WERI-Rb-1 (cell line): ENCODE measurements around the gene STEAP3.

ENCODE experiments used
- DNase-seq: peaks from one replicate; pipeline ENCODE4 v3.0.0-alpha.2; 2020
- H3K27ac ChIP-seq: fragments of 250-450 bp; sonication (Bioruptor Pico); 2 replicates; pipeline ENCODE4 v1.5.1; 2020; ENCODE audit warnings: mild to moderate bottlenecking, moderate library complexity
- H3K27me3 ChIP-seq: fragments of 250-450 bp; sonication (Bioruptor Pico); 2 replicates; pipeline ENCODE4 v1.5.1; 2021; ENCODE audit warnings: mild to moderate bottlenecking, low read depth, moderate library complexity; ENCODE audit not compliant: insufficient read depth, severe bottlenecking
- H3K36me3 ChIP-seq: fragments of 250-450 bp; sonication (Bioruptor Pico); 2 replicates; pipeline ENCODE4 v1.5.1; 2020; ENCODE audit warnings: mild to moderate bottlenecking, moderate library complexity
- H3K4me3 ChIP-seq: 2 replicates; pipeline ENCODE4 v1.5.1; 2011; ENCODE audit warnings: low read depth, mild to moderate bottlenecking, control low read depth, low read length
- H3K9me3 ChIP-seq: fragments of 250-450 bp; sonication (Bioruptor Pico); 2 replicates; pipeline ENCODE4 v1.5.1; 2021; ENCODE audit warnings: mild to moderate bottlenecking, moderate library complexity; ENCODE audit not compliant: severe bottlenecking
- CTCF ChIP-seq: IDR thresholded peaks from 2 replicates; pipeline ENCODE4 v1.5.1; 2011; ENCODE audit warnings: low read depth, mild to moderate bottlenecking, control low read depth, inconsistent platforms, low read length

Gene STEAP3

GRCh38 chr2:119228964-119229363 lies 5.3 kb downstream of the STEAP3 start:
- no peaks in the 10 kb centered on the region for H3K36me3 ChIP-seq
- H3K4me3 ChIP-seq, result no peak overlapping the region
- no peak for TF ChIP-seq CTCF
- no peak overlapping the region for H3K27ac ChIP-seq
- no peak for DNase-seq
- no peaks in the 10 kb centered on the region for H3K9me3 ChIP-seq
- no peaks in the 10 kb centered on the region for H3K27me3 ChIP-seq

GRCh38 chr2:119229716-119230115 lies 6.1 kb downstream of the STEAP3 start:
- TF ChIP-seq CTCF, result no peak
- Histone ChIP-seq H3K9me3 (no peaks in the 10 kb centered on the region), H3K4me3 (no peak overlapping the region), H3K36me3 (no peaks in the 10 kb centered on the region), H3K27ac (no peak overlapping the region), H3K27me3 (no peaks in the 10 kb centered on the region)
- DNase-seq, result no peak

GRCh38 chr2:119230219-119231185 lies 6.9 kb downstream of the STEAP3 start:
- TF ChIP-seq CTCF, result no peak
- Histone ChIP-seq H3K4me3 (no peak overlapping the region), H3K27ac (no peak overlapping the region), H3K36me3 (no peaks in the 10 kb centered on the region), H3K27me3 (no peaks in the 10 kb centered on the region), H3K9me3 (no peaks in the 10 kb centered on the region)
- no peak for DNase-seq

GRCh38 chr2:119231975-119232665 lies 8.5 kb downstream of the STEAP3 start:
- Histone ChIP-seq H3K27me3 (no peaks in the 10 kb centered on the region), H3K36me3 (no peaks in the 10 kb centered on the region), H3K27ac (no peak overlapping the region), H3K4me3 (no peak overlapping the region), H3K9me3 (no peaks in the 10 kb centered on the region)
- TF ChIP-seq CTCF, result no peak
- DNase-seq, result no peak

GRCh38 chr2:119232666-119232993 lies 9.0 kb downstream of the STEAP3 start:
- no peaks in the 10 kb centered on the region for H3K27me3 ChIP-seq
- H3K9me3 ChIP-seq, result no peaks in the 10 kb centered on the region
- TF ChIP-seq CTCF, result no peak
- H3K4me3 ChIP-seq, result no peak overlapping the region
- H3K27ac ChIP-seq, result no peak overlapping the region
- H3K36me3 ChIP-seq, result no peaks in the 10 kb centered on the region
- no peak for DNase-seq
